Right lung (tissue), 5 donors: ENCODE data around the gene SHROOM3. TPM values are rescaled to one million over a fixed set of nuclear protein-coding genes. Genes with fewer than 3 reads are reported as not detected.

Experiments
- DNase-seq, 2 donors: peaks; one replicate each; pipeline ENCODE4 v3.0.0-alpha.2; 2013
- polyA plus RNA-seq, 5 donors: library from polyadenylated mRNA; unstranded; fragments of 120-200 nt; gene quantifications; one replicate each; pipeline versions ENCODE4 v1.2.1 to v1.2.3, GENCODE V29; 2013; ENCODE audit warnings: inconsistent platforms in 1 of 5, low replicate concordance in 1 of 5; ENCODE audit not compliant: insufficient read length in 5 of 5, insufficient read depth in 1 of 5

SHROOM3 gene
- polyA plus RNA-seq, 5 donors: 11.7 to 21.6 (median 14.5) TPM

GRCh38 chr4:76741663-76742020, 306.6 kb downstream of the SHROOM3 start:
- DNase-seq: no peak

- no peak for DNase-seq
Measured at GRCh38 chr4:76744241-76744921, 309.4 kb downstream of the SHROOM3 start.

DNA sequence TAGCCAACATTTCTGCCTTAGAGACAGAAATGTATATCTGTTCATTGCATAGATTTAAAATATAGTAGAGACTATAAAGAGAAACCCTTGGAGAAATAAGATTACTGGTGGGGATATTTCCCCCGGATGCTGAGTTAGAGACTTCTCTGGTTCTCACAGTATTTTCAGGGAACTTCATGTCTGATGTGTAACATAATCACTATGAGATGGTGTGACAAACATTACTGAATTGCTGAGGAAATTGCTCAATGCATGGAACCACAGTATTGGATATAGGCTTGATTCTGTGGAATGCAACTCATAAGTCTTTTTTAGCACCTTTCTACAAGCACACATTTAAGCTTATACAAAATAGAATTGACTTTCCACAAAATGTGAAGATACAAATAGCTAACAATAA, 310.2 kb downstream of the SHROOM3 start:
- DNase-seq: no peak

- DNase-seq: no peak
Measured at GRCh38 chr4:76747563-76747962, 312.5 kb downstream of the SHROOM3 start.

- DNase-seq: no peak
Measured at GRCh38 chr4:76748649-76749048, 313.6 kb downstream of the SHROOM3 start.

GRCh38 chr4:76749355-76749754, 314.3 kb downstream of the SHROOM3 start:
- no peak for DNase-seq

DNA sequence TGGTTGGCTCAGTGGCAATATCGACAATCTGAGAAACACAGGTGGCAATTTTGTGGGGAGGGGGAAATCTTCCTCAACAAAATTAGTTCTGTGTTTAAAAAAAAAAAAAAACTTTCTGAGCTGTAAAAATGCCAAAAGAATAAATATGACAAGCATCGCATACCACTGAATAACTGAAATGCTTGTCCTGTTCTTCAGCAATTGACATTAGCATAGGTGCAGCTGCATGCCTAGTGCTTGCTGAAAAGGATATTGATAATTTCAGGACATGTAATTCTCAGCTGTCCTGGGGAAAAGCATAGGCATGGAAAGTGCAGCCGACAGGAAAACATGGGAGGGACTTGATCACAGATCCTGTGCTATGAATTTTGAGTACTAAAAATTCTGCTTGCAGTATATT, 315.7 kb downstream of the SHROOM3 start:
- no peak for DNase-seq

GRCh38 chr4:76751612-76752343, 316.7 kb downstream of the SHROOM3 start:
- no peak for DNase-seq

DNA sequence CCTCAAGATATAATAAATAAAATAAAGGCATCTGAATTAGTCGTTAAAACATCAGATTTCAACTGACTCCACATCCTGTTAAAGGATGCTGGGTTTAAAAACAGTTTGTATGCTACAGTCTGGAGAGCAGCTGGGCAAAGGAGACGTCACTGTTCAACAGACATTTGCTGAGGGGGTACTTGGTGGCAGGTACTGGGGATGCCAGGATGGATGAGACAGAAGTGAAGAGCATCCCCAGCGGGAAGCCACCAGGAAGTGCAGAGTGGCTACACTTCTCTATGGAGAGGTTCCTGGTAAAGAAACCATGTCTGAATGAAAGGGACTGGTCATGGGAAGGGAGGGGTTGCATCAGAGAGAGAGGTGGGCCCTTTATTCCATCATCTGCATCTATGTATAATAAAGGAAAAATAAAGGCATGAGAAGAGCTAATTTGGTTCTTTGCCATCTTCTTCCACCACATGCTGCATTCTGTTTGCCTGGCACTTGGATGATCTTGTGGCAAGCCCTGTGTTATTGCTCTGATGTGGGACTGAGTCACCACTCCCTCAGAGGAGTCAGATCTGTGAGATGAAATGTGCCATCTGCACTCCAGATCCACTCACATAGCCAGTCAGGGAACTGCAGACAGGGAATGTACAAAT, 318.0 kb downstream of the SHROOM3 start:
- DNase-seq: peak; percentile 75 to 83

- DNase-seq: no peak
Measured at GRCh38 chr4:76753814-76754213, 318.8 kb downstream of the SHROOM3 start.

DNA sequence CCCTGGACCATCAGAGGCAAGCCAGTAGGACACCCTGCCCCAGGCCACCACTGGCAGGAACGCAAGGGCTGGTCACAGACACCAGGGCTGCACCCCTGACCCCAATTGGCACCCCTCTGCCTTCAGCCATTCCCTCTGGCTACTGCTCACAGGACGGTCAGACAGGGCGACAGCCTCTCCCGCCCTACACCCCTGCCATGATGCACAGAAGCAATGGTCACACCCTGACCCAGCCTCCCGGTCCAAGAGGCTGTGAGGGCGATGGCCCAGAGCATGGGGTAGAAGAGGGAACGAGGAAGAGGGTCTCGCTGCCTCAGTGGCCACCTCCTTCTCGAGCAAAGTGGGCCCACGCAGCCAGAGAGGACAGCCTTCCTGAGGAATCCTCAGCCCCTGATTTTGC, 319.4 kb downstream of the SHROOM3 start:
- DNase-seq: no peak

DNA sequence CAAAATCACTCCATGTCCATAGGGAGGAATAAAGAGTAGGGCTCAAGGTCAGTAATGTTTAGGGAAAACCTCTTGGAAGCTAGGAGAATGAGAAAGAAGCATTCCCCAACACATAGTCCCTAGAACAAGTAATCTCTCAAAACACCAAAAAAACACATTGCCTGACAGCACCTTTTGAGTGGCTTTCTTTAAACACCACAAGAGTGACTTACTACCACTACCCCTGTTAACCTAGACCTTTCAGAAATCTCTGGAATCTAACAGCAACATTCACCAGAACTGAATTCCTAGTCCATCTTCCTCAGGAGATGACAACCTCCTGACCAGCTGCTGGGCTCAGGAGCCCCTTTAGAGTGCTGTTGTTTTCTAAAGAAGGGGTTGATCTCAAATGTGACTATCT, 320.7 kb downstream of the SHROOM3 start:
- no peak for DNase-seq

GRCh38 chr4:76756416-76756815, 321.4 kb downstream of the SHROOM3 start:
- no peak for DNase-seq

DNA sequence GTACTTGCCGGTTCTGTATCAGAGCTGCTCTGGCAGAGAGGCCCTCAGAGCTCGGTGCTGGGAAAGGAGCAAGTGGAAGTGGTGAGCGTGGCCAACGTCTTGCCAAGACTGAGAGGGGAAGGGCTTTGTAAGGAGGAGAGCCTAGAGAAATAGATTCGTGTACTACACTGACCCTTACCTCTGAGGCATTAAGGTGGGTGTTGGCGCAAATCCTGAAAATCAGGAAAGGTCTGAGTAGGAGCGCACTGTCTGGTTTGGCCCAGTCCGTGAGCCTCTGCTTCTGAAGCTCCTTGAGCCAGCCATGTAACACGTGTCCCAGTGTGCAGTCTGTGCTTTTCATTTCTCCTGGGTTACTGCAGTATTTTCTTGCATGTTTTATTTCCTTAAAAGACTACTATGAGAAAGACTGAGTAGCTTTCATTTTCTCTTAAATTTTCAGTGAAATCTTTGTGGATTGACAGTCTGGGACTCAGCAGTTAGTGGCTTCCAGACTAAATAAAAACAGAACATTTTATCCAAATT, 322.4 kb downstream of the SHROOM3 start:
- no peak for DNase-seq

DNA sequence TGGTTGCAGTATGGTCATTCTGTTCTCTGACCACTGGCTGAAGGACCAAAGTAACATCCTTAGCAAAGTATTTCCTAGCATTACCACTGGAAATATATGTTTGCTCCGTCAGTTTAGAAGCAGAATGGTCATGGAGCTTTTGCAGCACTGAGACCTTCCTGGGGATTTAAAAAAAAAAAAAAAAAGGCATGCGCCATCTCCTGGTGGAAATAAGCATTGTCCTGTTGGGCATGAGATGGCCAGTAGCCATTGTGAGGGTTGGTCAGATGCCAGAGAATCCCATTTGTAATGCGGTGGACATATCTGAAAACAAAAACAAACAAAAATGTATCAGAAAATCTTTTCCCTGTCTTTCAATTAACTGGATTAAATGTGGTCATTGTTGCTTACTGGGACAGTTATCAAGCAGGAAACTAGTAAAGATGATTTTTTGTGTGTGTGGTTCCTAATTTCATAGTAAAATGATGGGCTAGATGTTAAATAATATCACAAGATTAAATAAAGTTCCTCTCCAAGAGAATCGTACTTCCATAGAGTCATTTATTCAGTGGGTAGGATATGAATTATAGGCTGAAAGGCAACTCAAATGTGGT, 323.4 kb downstream of the SHROOM3 start:
- DNase-seq: peak; percentile 56 to 67

- no peak for DNase-seq
Measured at GRCh38 chr4:76758996-76759395, 324.0 kb downstream of the SHROOM3 start.

DNA sequence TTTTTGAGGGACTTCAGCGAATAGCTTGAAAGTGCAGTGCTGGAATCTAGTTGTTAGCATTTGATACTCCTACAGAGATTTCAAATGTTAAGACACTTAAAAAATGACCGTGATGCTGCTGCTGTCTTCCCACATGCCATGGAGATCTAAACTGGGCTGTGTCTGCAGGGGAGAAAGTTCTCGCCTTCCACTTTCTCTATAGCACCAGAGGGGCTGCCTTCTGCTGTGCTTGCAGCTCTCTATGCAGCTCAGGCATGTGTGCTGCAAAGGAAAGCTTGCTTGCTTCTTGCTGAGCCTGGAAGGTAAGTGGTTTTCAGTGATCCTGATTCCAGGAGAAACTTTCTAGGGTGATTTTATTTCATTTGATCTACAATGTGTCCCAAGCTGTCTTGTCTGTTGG, 325.2 kb downstream of the SHROOM3 start:
- DNase-seq: no peak

DNA sequence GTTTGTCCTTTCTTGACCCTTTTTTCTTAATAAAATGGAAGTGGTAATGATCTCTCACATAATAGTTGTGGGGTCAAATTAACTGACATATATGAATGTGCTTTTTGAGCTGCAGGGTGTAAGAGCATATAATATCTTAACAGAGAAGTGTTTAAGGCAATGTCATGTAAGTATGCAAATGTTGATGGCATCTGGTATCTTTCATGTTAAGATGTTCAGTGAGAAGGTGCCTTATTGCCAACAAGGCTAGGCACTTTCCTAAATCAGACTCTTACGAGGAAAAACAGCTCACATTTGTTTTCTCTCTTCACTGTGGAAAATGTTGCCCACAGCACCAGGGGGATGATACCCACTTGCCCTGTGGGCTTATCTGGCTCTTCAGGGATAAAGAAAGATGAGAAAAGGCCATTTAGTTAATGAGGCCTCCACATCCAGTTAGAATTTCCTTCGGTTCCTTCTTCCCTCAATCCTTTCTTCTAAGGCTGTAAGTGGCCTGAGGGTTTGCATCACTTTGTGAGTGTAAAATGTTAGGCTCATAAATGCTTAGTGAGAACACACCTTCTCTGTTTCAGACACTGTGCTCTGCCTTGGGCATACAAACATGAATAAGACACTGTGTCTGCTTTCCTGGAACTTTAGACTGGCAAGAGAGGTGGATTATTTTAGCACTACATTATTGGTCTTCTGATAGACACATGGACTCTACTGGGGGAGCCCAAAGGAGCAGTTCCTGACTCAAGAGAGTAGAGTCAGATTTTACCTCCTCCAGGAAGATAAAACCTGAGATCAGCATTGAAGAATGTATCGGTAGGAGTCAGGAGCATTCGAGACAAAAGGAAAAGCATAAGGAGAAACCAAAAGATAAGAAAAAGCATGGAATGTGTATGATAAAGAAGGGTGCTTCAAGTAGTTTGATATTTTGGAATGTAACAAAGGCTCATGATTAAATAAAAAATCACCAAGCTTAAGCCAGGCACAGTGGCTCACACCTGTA, 327.4 kb downstream of the SHROOM3 start:
- DNase-seq: no peak

- no peak for DNase-seq
Measured at GRCh38 chr4:76764251-76764650, 329.2 kb downstream of the SHROOM3 start.

GRCh38 chr4:76765473-76766183, 330.6 kb downstream of the SHROOM3 start:
- peak; percentile 42 to 62 for DNase-seq

DNA sequence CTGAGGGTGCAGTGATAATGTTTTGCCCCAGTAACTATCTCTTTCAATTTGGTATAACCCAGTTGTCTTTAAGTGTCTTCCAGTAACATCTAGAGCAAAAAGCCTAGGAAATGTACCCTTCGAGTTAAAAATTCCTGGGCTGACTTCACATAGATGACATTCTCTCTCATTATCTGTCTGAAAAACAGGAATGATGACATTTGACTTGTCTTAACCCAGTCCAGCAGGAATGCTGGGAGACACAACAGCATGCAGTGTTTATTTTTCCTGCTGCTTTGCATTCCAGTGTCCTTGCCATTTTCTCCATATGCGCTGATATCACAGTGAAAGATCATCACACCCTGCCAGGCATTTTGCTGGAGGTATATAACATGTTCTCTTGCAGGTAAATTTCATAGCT, 333.0 kb downstream of the SHROOM3 start:
- DNase-seq: no peak
